B cell (primary cell): Measurements from ENCODE around the gene SH3TC1.

Experiments
- EZH2 ChIP-seq: IDR thresholded peaks from 2 replicates; pipeline ENCODE4 v1.6.1; 2012; ENCODE audit warnings: borderline replicate concordance, low read depth, mild to moderate bottlenecking, moderate library complexity, low read length; ENCODE audit not compliant: insufficient read depth, poor library complexity, severe bottlenecking
- TF ChIP-seq, protein P1 (sequence below): fragments of 200-600 bp; IDR thresholded peaks from one replicate; pipeline ENCODE4 v1.8.0; 2022; ENCODE audit warnings: antibody characterized with exemption, mild to moderate bottlenecking

DNA sequence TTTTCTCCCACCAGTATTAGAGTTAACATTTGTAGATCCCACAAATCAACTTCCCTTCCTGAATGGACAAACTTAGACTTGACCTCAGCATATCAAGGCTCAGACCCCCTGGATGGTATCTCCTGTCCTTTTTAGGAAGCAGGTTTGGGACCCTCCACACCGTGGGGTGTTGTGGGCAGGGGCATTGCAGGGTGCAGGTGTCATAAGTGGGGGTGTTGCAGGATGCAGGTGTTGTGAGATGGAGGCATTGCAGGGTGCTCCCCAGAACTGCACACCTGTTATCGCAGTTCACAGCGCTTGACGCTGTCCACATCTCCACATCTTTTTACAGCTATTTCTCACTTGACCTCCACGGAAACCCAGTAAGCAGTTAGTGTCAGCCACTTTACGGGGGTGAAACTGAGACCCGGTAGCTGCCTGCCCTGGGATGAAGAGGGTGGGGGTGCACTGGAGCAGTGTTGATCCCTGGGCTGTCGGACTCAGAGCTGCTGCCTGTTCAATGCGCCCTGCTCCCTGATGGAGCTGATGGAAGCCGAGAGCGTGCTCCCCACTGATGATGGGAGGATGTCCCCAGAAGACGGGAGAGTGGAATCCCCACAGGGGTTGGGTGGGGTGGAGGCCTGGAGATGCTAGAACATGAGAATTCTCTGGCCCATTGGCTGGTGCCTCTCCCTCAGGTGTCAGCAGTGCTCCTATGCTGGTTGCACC lies 25.3 kb downstream of the SH3TC1 start:
- TF ChIP-seq, protein P1, sequence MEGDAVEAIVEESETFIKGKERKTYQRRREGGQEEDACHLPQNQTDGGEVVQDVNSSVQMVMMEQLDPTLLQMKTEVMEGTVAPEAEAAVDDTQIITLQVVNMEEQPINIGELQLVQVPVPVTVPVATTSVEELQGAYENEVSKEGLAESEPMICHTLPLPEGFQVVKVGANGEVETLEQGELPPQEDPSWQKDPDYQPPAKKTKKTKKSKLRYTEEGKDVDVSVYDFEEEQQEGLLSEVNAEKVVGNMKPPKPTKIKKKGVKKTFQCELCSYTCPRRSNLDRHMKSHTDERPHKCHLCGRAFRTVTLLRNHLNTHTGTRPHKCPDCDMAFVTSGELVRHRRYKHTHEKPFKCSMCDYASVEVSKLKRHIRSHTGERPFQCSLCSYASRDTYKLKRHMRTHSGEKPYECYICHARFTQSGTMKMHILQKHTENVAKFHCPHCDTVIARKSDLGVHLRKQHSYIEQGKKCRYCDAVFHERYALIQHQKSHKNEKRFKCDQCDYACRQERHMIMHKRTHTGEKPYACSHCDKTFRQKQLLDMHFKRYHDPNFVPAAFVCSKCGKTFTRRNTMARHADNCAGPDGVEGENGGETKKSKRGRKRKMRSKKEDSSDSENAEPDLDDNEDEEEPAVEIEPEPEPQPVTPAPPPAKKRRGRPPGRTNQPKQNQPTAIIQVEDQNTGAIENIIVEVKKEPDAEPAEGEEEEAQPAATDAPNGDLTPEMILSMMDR = no peak
- TF ChIP-seq EZH2 = no peak
